AG10803 (cell line): ENCODE results near the gene WASF3.

Source experiments
- DNase-seq: peaks from one replicate; pipeline ENCODE4 v3.0.0; 2010; ENCODE audit warnings: low read depth
- H3K4me3 ChIP-seq: 2 replicates; pipeline ENCODE4 v1.5.1; 2011; ENCODE audit warnings: mild to moderate bottlenecking, low read length, control low read depth
- TF ChIP-seq, protein P1 (sequence below): conservative IDR thresholded peaks from 2 replicates; pipeline ENCODE4 v1.5.1; 2011; ENCODE audit warnings: mild to moderate bottlenecking, low read length, control low read depth, inconsistent platforms

The WASF3 gene

DNA sequence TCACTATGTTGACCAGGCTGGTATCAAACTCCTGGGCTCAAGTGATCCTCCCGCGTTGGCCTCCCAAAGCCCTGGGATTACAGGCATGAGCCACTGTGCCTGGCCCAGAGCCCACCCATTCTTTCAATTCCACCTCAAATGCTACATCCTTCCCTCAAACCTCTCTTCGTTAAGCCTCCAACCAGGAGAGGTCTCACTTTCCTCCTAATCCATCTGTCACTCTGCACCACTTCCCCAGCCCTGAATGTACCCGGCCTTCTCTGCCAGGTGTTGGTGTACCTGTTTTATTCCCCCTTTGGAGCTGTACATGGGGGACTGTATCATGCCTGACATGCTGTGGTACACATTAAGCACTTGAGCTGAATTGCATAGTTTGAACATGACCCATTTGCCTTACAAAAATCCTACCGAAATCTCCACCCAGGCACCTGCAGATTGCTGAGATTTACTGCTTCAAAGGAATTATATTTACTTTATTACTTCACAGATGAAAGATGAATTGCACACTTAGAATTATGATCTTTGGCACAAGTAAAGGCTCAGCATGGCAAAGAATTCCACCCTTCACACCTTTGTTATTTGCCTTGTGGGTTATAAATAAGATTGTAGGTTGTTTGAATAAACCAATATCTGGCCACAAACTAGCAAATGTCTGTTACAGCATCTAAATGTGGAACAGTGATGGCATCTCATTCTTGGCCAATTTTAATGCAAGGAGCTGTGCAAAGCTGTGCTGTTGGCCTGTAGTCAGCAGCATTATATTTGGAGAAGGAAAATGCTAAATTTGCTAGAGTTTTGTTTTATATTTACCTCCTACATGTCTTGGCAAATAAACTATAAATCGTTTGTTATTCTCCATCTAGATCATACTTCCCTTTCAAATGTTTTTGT, 15.6 kb upstream of the WASF3 start:
- TF ChIP-seq, protein P1, sequence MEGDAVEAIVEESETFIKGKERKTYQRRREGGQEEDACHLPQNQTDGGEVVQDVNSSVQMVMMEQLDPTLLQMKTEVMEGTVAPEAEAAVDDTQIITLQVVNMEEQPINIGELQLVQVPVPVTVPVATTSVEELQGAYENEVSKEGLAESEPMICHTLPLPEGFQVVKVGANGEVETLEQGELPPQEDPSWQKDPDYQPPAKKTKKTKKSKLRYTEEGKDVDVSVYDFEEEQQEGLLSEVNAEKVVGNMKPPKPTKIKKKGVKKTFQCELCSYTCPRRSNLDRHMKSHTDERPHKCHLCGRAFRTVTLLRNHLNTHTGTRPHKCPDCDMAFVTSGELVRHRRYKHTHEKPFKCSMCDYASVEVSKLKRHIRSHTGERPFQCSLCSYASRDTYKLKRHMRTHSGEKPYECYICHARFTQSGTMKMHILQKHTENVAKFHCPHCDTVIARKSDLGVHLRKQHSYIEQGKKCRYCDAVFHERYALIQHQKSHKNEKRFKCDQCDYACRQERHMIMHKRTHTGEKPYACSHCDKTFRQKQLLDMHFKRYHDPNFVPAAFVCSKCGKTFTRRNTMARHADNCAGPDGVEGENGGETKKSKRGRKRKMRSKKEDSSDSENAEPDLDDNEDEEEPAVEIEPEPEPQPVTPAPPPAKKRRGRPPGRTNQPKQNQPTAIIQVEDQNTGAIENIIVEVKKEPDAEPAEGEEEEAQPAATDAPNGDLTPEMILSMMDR: no peak
- H3K4me3 ChIP-seq: no peak overlapping the region
- DNase-seq: no peak

DNA sequence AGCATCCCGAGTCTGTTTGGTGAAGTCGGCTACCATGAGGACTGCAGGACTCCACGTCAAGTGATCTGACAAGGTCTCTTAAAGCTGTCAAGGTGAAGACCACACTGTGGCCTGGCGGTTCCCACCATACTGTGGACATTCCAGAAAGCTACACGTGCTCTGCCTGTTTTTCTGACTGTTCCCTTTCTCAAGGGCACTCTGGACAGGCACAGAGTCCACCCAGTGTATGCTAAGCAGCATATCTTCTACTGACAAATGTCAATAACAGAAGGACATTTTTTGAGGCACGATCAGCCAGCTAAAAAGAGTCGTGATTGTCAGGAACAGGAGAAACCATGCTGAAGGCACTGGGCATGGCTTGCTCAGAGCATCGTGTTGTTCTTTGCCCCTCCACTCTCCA, 12.8 kb upstream of the WASF3 start:
- TF ChIP-seq, protein P1: no peak
- no peak overlapping the region for H3K4me3 ChIP-seq
- no peak for DNase-seq

DNA sequence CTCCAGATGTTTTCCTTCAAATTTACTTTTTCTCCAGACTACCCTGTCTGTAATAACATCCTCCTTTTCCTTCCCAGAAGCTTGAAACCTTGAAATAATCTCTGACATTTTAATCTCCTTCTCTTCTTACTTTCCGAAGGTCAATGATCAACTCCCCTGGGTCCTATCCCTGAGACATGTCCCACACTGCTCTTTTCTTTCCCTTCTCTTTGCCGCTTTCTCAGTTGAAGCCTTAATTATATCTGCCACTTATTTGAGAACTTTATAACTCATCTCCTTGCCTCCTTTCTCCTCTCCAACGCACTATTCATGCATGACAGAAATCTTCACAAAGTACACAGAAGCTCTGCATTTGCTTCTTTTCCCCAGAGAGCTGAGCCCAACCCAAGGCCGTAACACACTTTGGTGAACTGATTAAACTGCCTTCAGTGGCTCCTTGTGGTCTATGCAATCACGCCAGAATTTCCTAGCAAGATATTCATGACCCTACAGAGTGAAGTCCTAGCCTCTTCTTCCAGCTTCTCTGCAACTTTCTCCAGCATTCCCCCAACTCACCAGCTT, 9.2 kb upstream of the WASF3 start:
- DNase-seq: no peak
- H3K4me3 ChIP-seq: no peak overlapping the region
- TF ChIP-seq, protein P1: no peak

DNA sequence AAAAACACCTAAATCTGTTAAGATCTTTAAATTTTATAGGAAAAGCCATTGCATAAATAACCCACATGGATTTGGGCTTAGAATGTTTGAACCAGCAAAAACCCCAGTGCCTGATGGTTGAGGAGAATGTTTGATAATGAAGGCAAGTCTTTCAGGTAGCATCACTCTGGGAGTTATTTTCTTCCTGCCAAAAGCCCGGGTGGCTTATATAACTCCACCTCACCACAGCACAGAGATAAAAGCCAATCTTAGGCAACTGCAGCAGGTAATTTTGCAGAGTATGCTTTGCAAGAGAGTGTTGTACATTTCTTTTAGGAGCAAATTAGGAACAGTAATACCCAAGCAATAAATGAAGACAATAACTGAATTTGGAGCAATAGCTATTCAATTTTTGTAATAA, 7.8 kb upstream of the WASF3 start:
- DNase-seq: no peak
- H3K4me3 ChIP-seq: no peak overlapping the region
- TF ChIP-seq, protein P1: no peak

DNA sequence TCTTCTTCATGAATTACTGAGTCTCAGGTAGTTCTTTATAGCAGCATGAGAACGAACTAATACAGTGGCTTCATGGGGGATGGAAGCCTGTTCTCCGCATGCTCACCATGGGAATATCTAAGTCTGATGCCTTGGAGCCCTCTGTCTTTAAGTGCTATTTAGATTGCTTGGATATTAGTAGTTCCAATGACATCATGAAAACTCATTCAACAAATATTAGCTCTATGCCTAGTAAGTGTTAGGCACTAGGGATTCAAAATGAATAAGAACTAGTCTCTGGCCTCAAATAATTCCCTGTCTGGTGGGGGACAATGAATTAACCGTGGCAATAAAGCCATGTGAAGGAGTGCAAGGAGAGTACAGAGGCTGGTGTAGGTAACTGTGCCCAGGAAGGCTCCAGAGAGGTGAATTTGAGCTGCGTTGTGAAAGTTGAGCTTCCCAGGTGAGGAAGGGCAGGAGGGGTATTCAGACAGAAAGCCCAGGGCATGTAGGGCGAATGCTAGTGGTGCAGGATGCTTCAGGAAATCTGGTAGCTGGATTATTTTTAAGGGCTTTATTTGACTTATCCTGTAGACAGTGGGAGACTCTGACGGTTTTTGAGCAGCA, 6.1 kb upstream of the WASF3 start:
- no peak overlapping the region for H3K4me3 ChIP-seq
- TF ChIP-seq, protein P1: no peak
- DNase-seq: no peak

DNA sequence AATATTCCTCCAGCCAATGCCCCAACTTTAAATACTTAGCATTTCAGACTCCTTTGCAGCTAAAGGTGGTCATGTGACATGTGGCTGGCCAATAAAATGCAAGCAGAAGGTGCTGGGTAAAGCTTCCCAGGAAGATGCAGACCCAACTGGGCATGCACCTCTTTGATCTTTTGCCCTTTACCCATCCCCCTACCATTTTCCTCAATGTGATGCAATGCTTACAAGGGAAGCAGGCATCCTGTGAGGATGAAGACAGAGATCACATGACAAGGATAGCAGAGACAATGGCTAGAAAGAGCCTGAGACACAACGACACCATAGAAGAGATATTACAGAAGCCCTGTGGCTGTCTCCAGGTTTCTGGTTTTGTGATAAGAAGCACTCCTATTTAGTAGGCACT, 2.1 kb upstream of the WASF3 start:
- DNase-seq: no peak
- H3K4me3 ChIP-seq: no peak overlapping the region
- TF ChIP-seq, protein P1: no peak

DNA sequence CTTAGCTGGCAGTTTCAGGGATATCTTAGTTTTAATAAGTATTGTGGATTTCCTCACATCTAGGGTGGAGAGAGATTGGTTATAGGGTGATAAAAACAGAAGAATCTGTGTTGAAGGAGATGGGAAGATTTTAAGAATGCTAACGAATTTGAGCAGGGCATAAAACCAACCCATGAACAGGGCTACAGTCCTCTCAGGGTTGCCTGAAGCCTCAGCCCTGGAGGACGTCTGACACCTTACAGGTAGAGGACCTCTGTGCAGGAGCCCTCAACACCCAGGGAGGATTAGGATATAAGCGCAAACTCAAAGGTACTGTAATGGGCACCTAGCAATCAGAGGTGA, 461 bp upstream of the WASF3 start:
- peak overlapping the region; percentile 62 for H3K4me3 ChIP-seq
- TF ChIP-seq, protein P1: no peak
- no peak for DNase-seq
